Glutamatergic neuron (in vitro differentiated cells): ENCODE data around the gene GNB1. TPM values are rescaled to one million over a fixed set of nuclear protein-coding genes. Genes with fewer than 3 reads are reported as not detected.
"Not testable (repeated sequence)": the region's sequence is repeated elsewhere in the genome, so short reads cannot be mapped to it uniquely, and the experiment has no call there.

ENCODE experiments used
- DNase-seq: peaks from one replicate; pipeline ENCODE4 v3.0.0; 2022
- H3K27ac Mint-ChIP-seq: one replicate; pipeline ENCODE4 v1.8.0; 2020; ENCODE audit warnings: mild to moderate bottlenecking, mixed read lengths, inconsistent platforms; ENCODE audit not compliant: unreplicated experiment
- H3K27me3 Mint-ChIP-seq: one replicate; pipeline ENCODE4 v1.8.0; 2020; ENCODE audit warnings: mild to moderate bottlenecking, moderate library complexity, mixed read lengths, inconsistent platforms; ENCODE audit not compliant: unreplicated experiment
- H3K36me3 Mint-ChIP-seq: one replicate; pipeline ENCODE4 v1.8.0; 2020; ENCODE audit warnings: mild to moderate bottlenecking, mixed read lengths, inconsistent platforms; ENCODE audit not compliant: unreplicated experiment
- H3K4me1 Mint-ChIP-seq: one replicate; pipeline ENCODE4 v1.8.0; 2020; ENCODE audit warnings: mild to moderate bottlenecking, low read depth, mixed read lengths, inconsistent platforms; ENCODE audit not compliant: unreplicated experiment
- H3K4me3 Mint-ChIP-seq: one replicate; pipeline ENCODE4 v1.8.0; 2020; ENCODE audit warnings: mild to moderate bottlenecking, mixed read lengths, inconsistent platforms; ENCODE audit not compliant: unreplicated experiment
- H3K9me3 Mint-ChIP-seq: one replicate; pipeline ENCODE4 v1.8.0; 2020; ENCODE audit warnings: mild to moderate bottlenecking, moderate library complexity, mixed read lengths, inconsistent platforms; ENCODE audit not compliant: unreplicated experiment
- CTCF ChIP-seq: fragments of 200-600 bp; sonication (generic); IDR thresholded peaks from one replicate; pipeline ENCODE4 v1.5.0; 2021; ENCODE audit not compliant: partially characterized antibody, unreplicated experiment
- total RNA-seq: library from RNA; stranded (reverse); fragmentation: NEBNext Ultra II Directional; extraction: Animal tissue kit (Norgen Biotek cat#: 25700); gene quantifications from one replicate; pipeline ENCODE4 v1.2.1, GENCODE V29; 2021; ENCODE audit not compliant: unreplicated experiment

The GNB1 gene
- total RNA-seq, 1 donor from 2014 or later, result 734 TPM

- Mint-ChIP-seq H3K9me3 (peaks cover 8% of the 10 kb centered on the region), H3K4me3 (no peak overlapping the region), H3K27ac (no peak overlapping the region), H3K36me3 (no peaks in the 10 kb centered on the region), H3K4me1 (peaks cover 22% of the 10 kb centered on the region), H3K27me3 (peaks cover 10% of the 10 kb centered on the region)
- no peak for TF ChIP-seq CTCF
- DNase-seq, result no peak
Observed at GRCh38 chr1:1867164-1867563, 23.7 kb downstream of the GNB1 start.

GRCh38 chr1:1862905-1863547, 27.9 kb downstream of the GNB1 start:
- peak overlapping the region; percentile 47 for H3K4me3 Mint-ChIP-seq
- H3K27ac Mint-ChIP-seq, result peak overlapping the region; percentile 81
- no peaks in the 10 kb centered on the region for H3K36me3 Mint-ChIP-seq
- peaks cover 6% of the 10 kb centered on the region for H3K27me3 Mint-ChIP-seq
- peaks cover 38% of the 10 kb centered on the region for H3K4me1 Mint-ChIP-seq
- DNase-seq, result no peak
- H3K9me3 Mint-ChIP-seq, result peaks cover 12% of the 10 kb centered on the region
- TF ChIP-seq CTCF, result no peak

GRCh38 chr1:1861761-1862310, 29.1 kb downstream of the GNB1 start:
- peak overlapping the region; percentile 73 for H3K27ac Mint-ChIP-seq
- peak overlapping the region; percentile 64 for H3K4me3 Mint-ChIP-seq
- peaks cover 14% of the 10 kb centered on the region for H3K9me3 Mint-ChIP-seq
- DNase-seq, result peak; percentile 34
- H3K27me3 Mint-ChIP-seq, H3K36me3 Mint-ChIP-seq: not testable (repeated sequence)
- H3K4me1 Mint-ChIP-seq, result peaks cover 47% of the 10 kb centered on the region

DNA sequence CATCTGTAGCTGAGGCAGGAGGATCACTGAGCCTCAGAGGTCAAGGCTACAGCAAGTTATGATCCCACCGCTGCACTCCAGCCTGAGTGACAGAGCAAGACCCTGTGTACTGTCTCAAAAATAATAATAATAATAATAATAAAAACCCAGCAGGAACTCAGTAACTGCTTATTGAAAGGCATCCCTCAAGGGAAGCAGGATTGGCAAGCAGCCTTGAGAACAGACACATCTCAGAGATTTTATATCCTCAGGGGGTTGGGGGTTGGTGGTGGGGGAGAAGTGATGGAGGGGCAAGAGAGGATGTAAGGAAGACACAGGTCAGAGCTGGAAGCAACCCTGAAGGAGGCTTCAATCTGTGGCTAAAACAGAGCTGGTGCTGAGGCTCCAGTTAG, 29.6 kb downstream of the GNB1 start:
- H3K4me1 Mint-ChIP-seq, result peaks cover 48% of the 10 kb centered on the region
- H3K27me3 Mint-ChIP-seq, result peaks cover 6% of the 10 kb centered on the region
- peaks cover 14% of the 10 kb centered on the region for H3K9me3 Mint-ChIP-seq
- TF ChIP-seq CTCF, result no peak
- DNase-seq, result no peak
- peak overlapping the region; percentile 73 for H3K27ac Mint-ChIP-seq
- H3K36me3 Mint-ChIP-seq, result no peaks in the 10 kb centered on the region
- peak overlapping the region; percentile 64 for H3K4me3 Mint-ChIP-seq

DNA sequence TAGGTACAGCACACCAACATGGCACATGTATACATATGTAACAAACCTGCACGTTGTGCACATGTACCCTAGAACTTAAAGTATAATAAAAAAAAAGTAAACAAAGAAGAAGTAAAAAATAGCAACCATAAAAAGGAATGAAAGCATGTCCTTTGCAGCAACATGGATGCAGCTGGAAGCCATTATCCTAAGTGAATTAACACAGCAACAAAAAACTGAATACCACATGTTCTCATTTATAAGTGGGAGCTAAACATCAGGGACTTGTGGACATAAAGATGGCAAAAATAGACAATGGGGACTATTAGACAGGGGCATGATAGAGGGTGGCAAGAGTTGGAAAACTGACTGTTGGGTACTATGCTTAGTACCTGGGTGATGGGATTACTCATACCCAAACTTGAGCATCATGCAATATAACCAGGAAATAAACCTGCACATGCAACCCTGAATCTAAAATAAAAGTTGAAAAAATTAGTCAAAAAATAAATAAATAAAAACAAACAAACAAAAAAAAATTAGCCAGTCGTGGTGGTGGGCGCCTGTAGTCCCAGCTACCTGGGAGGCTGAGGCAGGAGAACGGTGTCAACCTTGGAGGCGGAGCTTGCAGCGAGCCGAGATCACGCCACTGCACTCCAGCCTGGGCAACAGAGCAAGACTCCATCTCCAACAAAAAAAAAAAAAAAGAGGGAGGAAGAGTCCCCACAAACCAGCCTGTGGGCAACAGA, 30.8 kb downstream of the GNB1 start:
- H3K4me3 Mint-ChIP-seq, result peak overlapping the region; percentile 74
- H3K36me3 Mint-ChIP-seq, DNase-seq, H3K27me3 Mint-ChIP-seq: not testable (repeated sequence)
- H3K27ac Mint-ChIP-seq, result peak overlapping the region; percentile 97
- peaks cover 48% of the 10 kb centered on the region for H3K4me1 Mint-ChIP-seq
- H3K9me3 Mint-ChIP-seq, result peaks cover 14% of the 10 kb centered on the region
